GM23248 (cell line): ENCODE data around the gene CIAO1. TPM values are rescaled to one million over a fixed set of nuclear protein-coding genes. Genes with fewer than 3 reads are reported as not detected.

ENCODE experiments used
- DNase-seq: peaks from one replicate; pipeline ENCODE4 v3.0.0-alpha.2; 2015
- H2AFZ ChIP-seq: fragments of 200-600 bp; sonication (generic); 2 replicates; pipeline ENCODE4 v1.6.1; 2016; ENCODE audit warnings: antibody characterized with exemption
- H3F3A ChIP-seq: fragments of 200-600 bp; sonication (generic); 2 replicates; pipeline ENCODE4 v1.6.1; 2016; ENCODE audit warnings: mild to moderate bottlenecking, antibody characterized with exemption, mixed run types; ENCODE audit not compliant: insufficient read depth
- H3K27ac ChIP-seq: fragments of 200-600 bp; sonication (generic); 2 replicates; pipeline ENCODE4 v1.5.1; 2016; ENCODE audit warnings: mild to moderate bottlenecking
- H3K27me3 ChIP-seq: fragments of 200-600 bp; sonication (generic); replicated peaks from 2 replicates; pipeline ENCODE4 v1.6.1; 2016; ENCODE audit warnings: mild to moderate bottlenecking; ENCODE audit not compliant: insufficient read depth
- H3K36me3 ChIP-seq: fragments of 200-600 bp; sonication (generic); 2 replicates; pipeline ENCODE4 v1.6.1; 2016; ENCODE audit warnings: low read depth, mild to moderate bottlenecking
- H3K4me1 ChIP-seq: fragments of 200-600 bp; sonication (generic); 2 replicates; pipeline ENCODE4 v1.6.1; 2016; ENCODE audit warnings: mild to moderate bottlenecking; ENCODE audit not compliant: insufficient read depth
- H3K4me2 ChIP-seq: fragments of 200-600 bp; sonication (generic); one replicate; pipeline ENCODE4 v1.6.1; 2016; ENCODE audit warnings: mild to moderate bottlenecking; ENCODE audit not compliant: unreplicated experiment
- H3K4me3 ChIP-seq: fragments of 200-600 bp; sonication (generic); 2 replicates; pipeline ENCODE4 v1.5.1; 2016; ENCODE audit warnings: mild to moderate bottlenecking
- H3K79me2 ChIP-seq: fragments of 200-600 bp; sonication (generic); 2 replicates; pipeline ENCODE4 v1.6.1; 2016; ENCODE audit warnings: mild to moderate bottlenecking; ENCODE audit not compliant: insufficient read depth
- H3K9ac ChIP-seq: fragments of 200-600 bp; sonication (generic); 2 replicates; pipeline ENCODE4 v1.6.1; 2016; ENCODE audit warnings: mild to moderate bottlenecking
- H3K9me2 ChIP-seq: fragments of 200-600 bp; sonication (generic); 2 replicates; pipeline ENCODE4 v1.6.1; 2016; ENCODE audit warnings: mixed run types, mild to moderate bottlenecking, moderate library complexity; ENCODE audit not compliant: insufficient read depth
- H3K9me3 ChIP-seq: fragments of 200-600 bp; sonication (generic); one replicate; pipeline ENCODE4 v1.6.1; 2017; ENCODE audit warnings: low read depth
- H4K20me1 ChIP-seq: fragments of 200-600 bp; sonication (generic); 2 replicates; pipeline ENCODE4 v1.6.0; 2016; ENCODE audit not compliant: insufficient read depth
- EZH2 ChIP-seq: fragments of 200-600 bp; sonication (generic); IDR thresholded peaks from 2 replicates; pipeline ENCODE4 v1.6.1; 2018; ENCODE audit warnings: antibody characterized with exemption, mild to moderate bottlenecking; ENCODE audit not compliant: insufficient read depth, poor library complexity, severe bottlenecking
- EZH2phosphoT487 ChIP-seq: fragments of 200-600 bp; sonication (generic); IDR thresholded peaks from 2 replicates; pipeline ENCODE4 v1.6.1; 2018; ENCODE audit warnings: antibody characterized with exemption, moderate library complexity, mild to moderate bottlenecking, low read depth; ENCODE audit not compliant: insufficient read depth
- WGBS, 2 experiments: methylation state at CpG; one replicate each; pipeline ENCODE4 v1.1.6; 2015 to 2017; ENCODE audit warnings: low lambda C conversion rate in 2 of 2, low coverage in 1 of 2; ENCODE audit errors: missing lambda C conversion rate in 2 of 2; 5-methylcytosine and 5-hydroxymethylcytosine counted together
- in situ Hi-C: fragments of 300-500 bp; cut with MboI; formaldehyde crosslinking; loops from 2 replicates; pipeline ENCODE4 v1.15.0; 2020
- polyA plus RNA-seq: library from polyadenylated mRNA; unstranded; fragments of >200 nt; fragmentation: Nextera tagmentation; extraction: Ambion mirVana; gene quantifications from 2 replicates; pipeline ENCODE4 v1.2.1, GENCODE V29; 2016
- total RNA-seq: library from RNA; depleted of rRNA; stranded (reverse); fragments of >200 nt; shearing (Covaris generic); gene quantifications from 2 replicates; pipeline ENCODE4 v1.2.3, GENCODE V29; 2014

The CIAO1 gene
- total and polyA plus RNA-seq, 2 experiments from 2014 or later: 69.3 to 126 TPM

DNA sequence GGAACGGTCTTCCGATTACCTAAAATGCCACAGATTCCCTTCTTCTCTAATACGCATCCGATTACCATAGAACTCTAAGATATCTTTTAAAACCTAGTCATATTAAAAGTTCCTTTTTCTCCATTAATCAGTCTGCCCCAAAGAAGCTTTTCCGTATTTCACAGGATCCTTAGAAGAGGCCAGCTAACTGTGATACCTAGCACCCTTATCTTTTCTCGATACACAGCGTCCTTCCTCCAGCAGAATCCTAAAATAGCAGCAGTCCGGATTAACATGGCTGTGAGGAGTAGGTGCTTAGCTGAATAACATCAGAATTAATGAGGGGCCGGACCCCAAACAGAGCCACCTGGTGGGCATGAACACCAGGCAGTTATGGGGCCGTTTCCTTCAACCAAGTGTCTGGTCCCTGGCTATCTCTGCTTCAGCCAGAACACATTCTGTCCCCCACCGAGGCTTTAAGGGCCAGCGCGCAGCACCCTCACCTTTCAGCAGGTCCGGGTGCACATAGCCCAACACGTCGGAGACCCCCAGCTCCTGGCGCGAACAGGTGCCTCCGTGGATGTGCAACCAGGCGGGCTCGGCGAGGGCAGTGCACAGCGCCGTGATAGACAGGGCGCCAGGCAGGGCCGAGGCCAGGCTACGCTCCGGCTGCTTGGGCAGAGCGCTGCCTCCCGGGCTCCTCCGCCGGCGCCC is 1.2 kb upstream of the CIAO1 start:
- Histone ChIP-seq H3K79me2 (peaks cover 82% of the 10 kb centered on the region), H4K20me1 (no peaks in the 10 kb centered on the region), H3K4me1 (peaks cover 45% of the 10 kb centered on the region), H3K9ac (peak overlapping the region; percentile 94), H3F3A (peaks cover 48% of the 10 kb centered on the region), H3K27me3 (no peaks in the 10 kb centered on the region), H3K36me3 (no peaks in the 10 kb centered on the region), H2AFZ (peak overlapping the region; percentile 81; the same call in 1 of the 2 replicates), H3K9me2 (no peaks in the 10 kb centered on the region), H3K27ac (peak overlapping the region; percentile 67; the same call in 1 of the 2 replicates), H3K4me3 (peak overlapping the region; percentile 99), H3K9me3 (no peaks in the 10 kb centered on the region), H3K4me2 (peak overlapping the region; percentile 94)
- peak; percentile 65 for DNase-seq
- 13 to 15% methylated on average over 27 to 31 of the region's 33 CpGs for WGBS, 2 experiments
- TF ChIP-seq EZH2 (no peak), EZH2phosphoT487 (no peak)
- in situ Hi-C loops: loop anchor here (25.0 kb wide), 1 partner anchor 253 kb away; no protein-coding TSS in a partner anchor

DNA sequence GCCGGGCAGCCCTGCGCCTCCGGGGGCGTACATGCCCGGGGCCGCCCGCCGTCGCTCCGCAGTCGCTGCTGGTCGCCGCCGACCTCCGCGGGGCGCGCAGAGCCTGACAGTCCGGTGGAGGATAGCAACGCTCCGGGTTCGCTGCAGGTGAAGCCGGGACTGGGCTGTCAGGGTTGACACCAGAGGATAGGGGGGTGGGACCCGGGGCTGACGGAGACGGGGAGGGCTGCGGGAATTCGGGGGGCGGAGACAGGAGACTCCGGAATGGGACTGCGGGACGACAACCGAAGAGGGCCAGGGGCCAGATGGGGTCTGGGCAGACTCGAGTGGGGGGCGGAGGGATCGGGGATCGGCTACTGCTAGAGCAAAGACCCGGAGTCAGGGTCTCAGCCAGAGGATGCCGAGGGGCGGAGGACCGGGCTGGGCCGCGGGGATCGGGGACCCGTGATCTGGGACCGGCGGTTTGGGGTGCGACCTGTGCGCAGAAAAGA is 631 bp upstream of the CIAO1 start:
- H3K9ac ChIP-seq: peak overlapping the region; percentile 94
- no peak for TF ChIP-seq EZH2phosphoT487
- no peak for TF ChIP-seq EZH2
- peak overlapping the region; percentile 94 for H3K4me2 ChIP-seq
- H3K36me3 ChIP-seq: no peaks in the 10 kb centered on the region; the same call in 1 of the 2 replicates
- in situ Hi-C loops: loop anchor here (25.0 kb wide), 1 partner anchor 253 kb away; no protein-coding TSS in a partner anchor
- H3K79me2 ChIP-seq: peaks cover 77% of the 10 kb centered on the region
- H3K4me3 ChIP-seq: peak overlapping the region; percentile 99
- no peaks in the 10 kb centered on the region for H3K9me3 ChIP-seq
- no peaks in the 10 kb centered on the region for H3K9me2 ChIP-seq
- H3F3A ChIP-seq: peaks cover 42% of the 10 kb centered on the region
- H2AFZ ChIP-seq: peak overlapping the region; percentile 81
- DNase-seq: peak; percentile 60
- H3K27me3 ChIP-seq: no peaks in the 10 kb centered on the region
- H3K27ac ChIP-seq: peak overlapping the region; percentile 67
- no peaks in the 10 kb centered on the region for H4K20me1 ChIP-seq
- WGBS, 2 experiments: 0 to 2% methylated on average over 20 to 28 of the region's 49 CpGs
- H3K4me1 ChIP-seq: peaks cover 40% of the 10 kb centered on the region

GRCh38 chr2:96267159-96267971 is 1.3 kb downstream of the CIAO1 start:
- Histone ChIP-seq H2AFZ (no peak overlapping the region), H3K36me3 (peaks cover 14% of the 10 kb centered on the region; the same call in 1 of the 2 replicates), H3K4me3 (peak overlapping the region; percentile 99), H3K27ac (peak overlapping the region; percentile 77; the same call in 1 of the 2 replicates), H3K9ac (peak overlapping the region; percentile 94), H3K79me2 (peaks cover 60% of the 10 kb centered on the region), H3K9me2 (no peaks in the 10 kb centered on the region), H3F3A (peaks cover 39% of the 10 kb centered on the region), H3K9me3 (no peaks in the 10 kb centered on the region), H3K4me1 (peaks cover 28% of the 10 kb centered on the region), H3K4me2 (peak overlapping the region; percentile 79), H3K27me3 (no peaks in the 10 kb centered on the region), H4K20me1 (no peaks in the 10 kb centered on the region)
- DNase-seq: peak; percentile 73
- TF ChIP-seq EZH2phosphoT487 (no peak), EZH2 (no peak)
- 68 to 71% methylated on average over 12 of the region's 12 CpGs for WGBS, 2 experiments
- in situ Hi-C loops: loop anchor here (25.0 kb wide), 1 partner anchor 255 kb away; no protein-coding TSS in a partner anchor

DNA sequence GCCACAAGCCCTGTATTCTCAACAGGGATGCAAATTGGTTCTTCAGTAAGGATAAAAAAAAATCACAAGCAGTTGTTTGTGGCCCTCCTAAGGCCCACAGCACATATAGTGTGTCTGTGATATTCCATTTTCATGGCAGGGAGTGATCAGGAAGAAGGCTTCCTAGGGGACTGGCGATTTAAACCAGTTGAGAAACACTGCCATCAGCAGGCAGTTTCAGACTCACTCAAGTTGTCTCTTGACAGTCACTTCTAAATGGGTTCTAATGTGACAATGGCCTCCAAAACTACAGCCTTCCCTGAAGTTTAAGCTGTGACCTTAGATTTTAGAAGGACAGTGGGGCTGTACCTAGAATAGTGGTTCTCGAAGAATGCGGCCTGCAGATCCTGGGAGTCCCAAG is 6.0 kb downstream of the CIAO1 start:
- in situ Hi-C loops: loop anchor here (25.0 kb wide), 1 partner anchor 260 kb away; no protein-coding TSS in a partner anchor
- H3K9ac ChIP-seq: no peak overlapping the region
- TF ChIP-seq EZH2phosphoT487 (no peak), EZH2 (no peak)
- no peak overlapping the region for H2AFZ ChIP-seq
- no peaks in the 10 kb centered on the region for H3K9me2 ChIP-seq
- H3K27ac ChIP-seq: no peak overlapping the region
- H4K20me1 ChIP-seq: no peaks in the 10 kb centered on the region
- H3K4me3 ChIP-seq: no peak overlapping the region
- H3K9me3 ChIP-seq: no peaks in the 10 kb centered on the region
- peaks cover 20% of the 10 kb centered on the region for H3K79me2 ChIP-seq
- H3K4me2 ChIP-seq: no peak overlapping the region
- 82 to 89% methylated on average over 3 of the region's 3 CpGs for WGBS, 2 experiments
- no peaks in the 10 kb centered on the region for H3K27me3 ChIP-seq
- DNase-seq: no peak
- peaks cover 34% of the 10 kb centered on the region; the same call in 1 of the 2 replicates for H3K36me3 ChIP-seq
- H3K4me1 ChIP-seq: peaks cover 22% of the 10 kb centered on the region
- H3F3A ChIP-seq: peaks cover 72% of the 10 kb centered on the region
